ENCODE results near the gene PPP1R10. TPM values are rescaled to one million over a fixed set of nuclear protein-coding genes. Genes with fewer than 3 reads are reported as not detected.

Gene PPP1R10
- total RNA-seq = 19.8 and 24.0 TPM in 2 replicates

GRCh38 chr6:30616811-30617564 lies at the start of gene PPP1R10:
TSS of gene PPP1R10 (minus strand) at chr6:30617243. CDS start at chr6:30609944, 7,299 bp downstream.

DNA sequence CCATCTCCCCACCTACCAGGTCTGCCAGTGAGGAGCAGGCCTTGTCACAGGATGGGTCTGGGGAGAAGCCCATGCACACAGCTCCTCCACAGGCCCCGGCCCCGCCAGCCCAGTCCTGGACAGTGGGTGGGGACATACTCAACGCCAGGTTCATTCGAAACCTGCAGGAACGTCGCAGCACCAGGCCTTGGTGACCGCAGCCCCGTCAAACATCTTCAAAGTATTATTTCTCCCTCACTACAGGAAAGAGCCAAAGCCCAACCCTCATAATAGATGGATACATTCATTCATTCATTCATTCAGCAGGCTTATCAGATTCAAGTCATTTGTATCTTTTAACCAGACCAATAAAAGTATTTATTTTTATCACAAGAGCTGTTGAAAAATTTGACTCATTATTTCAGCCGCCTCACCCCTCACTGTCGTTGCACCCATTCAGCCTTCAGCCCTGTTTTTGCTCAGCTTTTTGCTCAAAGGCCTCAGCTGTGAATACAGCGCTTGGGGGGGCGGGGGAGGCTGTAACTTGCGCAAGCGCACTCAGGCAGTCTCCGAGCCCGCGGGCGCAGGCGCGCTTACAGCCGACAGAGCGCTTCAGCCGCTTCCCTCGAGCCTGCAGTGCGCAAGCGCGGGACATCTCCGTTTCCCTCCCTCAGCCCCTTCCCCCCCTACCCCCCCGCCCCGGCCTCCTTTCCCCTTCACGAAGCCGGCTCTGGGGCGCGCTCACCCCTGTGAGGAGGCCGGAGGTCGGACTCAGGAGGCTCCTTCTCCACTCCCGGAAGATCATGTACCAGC lies 29.6 kb upstream of the PPP1R10 start, which contains the start of gene C6orf136:
C6orf136 (plus strand) TSS at position 684 of the 792 bp plus-strand sequence; CDS start at position 783, 99 bp downstream.

GRCh38 chr6:30626484-30627366 lies 9.7 kb upstream of the PPP1R10 start, which contains the start of gene ATAT1:
TSS of gene ATAT1 (plus strand) at chr6:30626874.

DNA sequence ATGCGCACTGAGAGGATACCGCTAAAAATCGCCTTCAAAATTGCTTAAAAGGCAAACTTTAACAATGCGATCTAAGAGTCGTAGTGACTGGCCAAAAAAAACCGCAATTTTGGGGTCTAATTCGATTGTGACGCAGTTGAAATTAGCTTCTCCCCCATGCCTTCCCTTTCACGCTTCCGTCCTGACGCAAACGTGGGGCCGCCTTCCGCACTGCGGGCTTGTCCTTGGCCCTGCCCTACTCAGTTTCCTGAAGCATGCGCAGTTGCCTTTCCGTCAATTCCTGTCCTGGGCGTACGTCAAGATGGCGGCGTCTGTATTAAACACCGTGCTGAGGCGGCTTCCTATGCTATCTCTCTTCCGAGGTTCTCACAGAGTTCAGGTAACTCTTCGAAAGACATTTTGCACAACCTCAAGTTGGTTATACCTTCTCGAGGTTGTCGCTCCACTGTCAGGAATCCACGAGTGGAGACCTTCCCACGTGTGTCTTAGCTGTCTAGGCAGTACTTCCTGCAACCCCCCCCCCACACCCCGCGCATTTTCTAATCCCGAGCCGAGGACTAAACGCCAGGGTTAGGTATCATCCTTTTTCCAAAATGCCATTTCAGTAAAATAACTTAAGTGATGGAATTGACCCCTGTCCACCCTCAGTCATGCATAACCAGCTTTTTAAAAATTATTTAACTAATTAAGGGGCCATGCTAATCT lies 674 bp upstream of the PPP1R10 start, which contains the start of gene MRPS18B:
MRPS18B (plus strand) TSS at position 276 of the 705 bp plus-strand sequence; CDS start at position 302, 26 bp downstream.

DNA sequence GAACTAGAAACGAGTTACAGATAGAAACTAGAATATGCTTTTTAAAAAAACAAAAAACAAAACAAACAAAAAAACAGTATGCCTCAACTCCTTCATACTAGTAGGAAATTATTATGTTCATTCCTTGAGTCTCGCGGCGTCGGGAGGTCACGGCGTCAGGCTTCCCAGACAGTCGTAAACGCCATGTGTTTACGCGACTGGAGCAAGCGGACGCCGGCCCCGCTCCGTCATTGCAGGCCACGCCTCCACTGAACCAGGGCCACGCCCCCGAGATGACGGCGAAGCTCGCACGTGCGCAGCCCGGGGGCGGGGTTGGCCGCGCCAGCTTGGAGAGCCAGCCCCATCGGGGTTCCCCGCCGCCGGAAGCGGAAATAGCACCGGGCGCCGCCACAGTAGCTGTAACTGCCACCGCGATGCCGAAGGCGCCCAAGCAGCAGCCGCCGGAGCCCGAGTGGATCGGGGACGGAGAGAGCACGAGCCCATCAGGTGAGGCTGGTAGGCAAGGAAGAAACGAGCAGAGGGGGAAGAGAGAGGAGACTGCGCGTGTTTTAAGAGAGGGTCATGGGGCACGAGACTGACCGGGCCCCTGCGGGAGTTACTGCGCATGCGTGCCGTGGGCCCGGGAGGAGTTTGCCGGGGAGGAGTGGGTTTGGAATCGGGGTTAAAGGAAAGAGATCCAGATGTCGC lies 45.8 kb downstream of the PPP1R10 start, which contains the start of gene ABCF1:
ABCF1 (plus strand) TSS at position 368 of the 687 bp plus-strand sequence; CDS start at position 414, 46 bp downstream.

DNA sequence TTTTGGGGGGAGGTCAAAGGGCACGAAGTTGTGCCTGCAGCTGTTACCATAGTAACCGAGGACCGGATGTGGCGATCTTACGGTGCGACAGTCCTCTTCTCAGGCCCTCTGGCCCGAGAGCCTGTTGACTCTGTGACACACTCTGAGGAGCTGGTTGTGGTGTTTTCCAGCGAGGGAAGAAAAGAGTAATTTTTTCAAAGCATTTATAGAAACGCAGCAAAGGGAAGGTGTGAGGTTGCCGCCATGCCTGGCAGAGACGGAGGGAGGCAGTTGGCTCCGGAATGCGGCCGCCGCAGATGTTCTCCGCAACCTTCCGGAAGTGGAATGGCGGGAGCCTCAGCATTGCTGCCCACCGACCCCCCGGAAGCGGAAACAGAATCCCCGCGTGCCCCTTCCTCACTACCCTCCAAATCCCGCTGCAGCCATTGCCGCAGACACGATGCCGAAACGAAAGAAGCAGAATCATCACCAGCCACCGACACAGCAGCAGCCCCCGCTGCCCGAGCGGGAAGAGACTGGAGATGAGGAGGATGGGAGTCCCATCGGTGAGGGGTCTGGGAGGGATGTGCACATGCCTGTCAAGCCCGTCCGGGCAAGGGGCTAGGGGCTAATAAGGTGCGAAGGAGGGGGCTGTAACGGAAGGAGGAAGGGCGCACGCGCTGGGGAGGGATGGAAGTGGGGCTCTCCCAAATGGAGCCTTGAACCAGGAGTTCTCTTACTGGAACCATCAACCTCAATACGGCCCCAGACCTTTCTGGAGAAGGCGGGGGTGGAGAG lies 59.9 kb downstream of the PPP1R10 start, which contains the start of gene PRR3:
PRR3 (plus strand) TSS at position 390 of the 777 bp plus-strand sequence; CDS start at position 440, 50 bp downstream.

GRCh38 chr6:30556066-30556905 lies 60.8 kb downstream of the PPP1R10 start, which contains the start of gene GNL1:
TSS of gene GNL1 (minus strand) at chr6:30556489. CDS start at chr6:30556203, 286 bp downstream.

Other genes starting within 250 kb of the PPP1R10 start
- gene HLA-E, start 127.7 kb downstream of the PPP1R10 start, total RNA-seq = 92.2 and 93.1 TPM in 2 replicates
- gene GNL1, start 60.8 kb downstream of the PPP1R10 start, total RNA-seq = 28.7 and 42.5 TPM in 2 replicates
- gene PRR3, start 59.9 kb downstream of the PPP1R10 start, total RNA-seq = 11.6 and 12.9 TPM in 2 replicates
- 31.1 and 34.2 TPM in 2 replicates for gene ABCF1, start 45.8 kb downstream of the PPP1R10 start, total RNA-seq
- gene MRPS18B, start 597 bp upstream of the PPP1R10 start, total RNA-seq = 65.1 and 70.5 TPM in 2 replicates
- 4.5 and 6.4 TPM in 2 replicates for gene ATAT1, start 9.6 kb upstream of the PPP1R10 start, total RNA-seq
- gene C6orf136, start 29.9 kb upstream of the PPP1R10 start, total RNA-seq = 6.8 and 8.7 TPM in 2 replicates
- 25.1 and 29.6 TPM in 2 replicates for gene DHX16, start 55.8 kb upstream of the PPP1R10 start, total RNA-seq
- gene PPP1R18, start 69.4 kb upstream of the PPP1R10 start, total RNA-seq = 58.6 and 62.5 TPM in 2 replicates
- 21.0 and 24.1 TPM in 2 replicates for gene NRM, start 73.7 kb upstream of the PPP1R10 start, total RNA-seq
- gene MDC1, start 100.0 kb upstream of the PPP1R10 start, total RNA-seq = 9.8 and 11.6 TPM in 2 replicates
- gene TUBB, start 103.1 kb upstream of the PPP1R10 start, total RNA-seq = 2,052 and 2,194 TPM in 2 replicates
- gene FLOT1, start 125.4 kb upstream of the PPP1R10 start, total RNA-seq = 178 and 180 TPM in 2 replicates
- gene IER3, start 127.3 kb upstream of the PPP1R10 start, total RNA-seq = 56.9 and 75.8 TPM in 2 replicates